GM21529 (cell line): ENCODE data around the gene VAV1.
"Not testable (repeated sequence)": the region's sequence is repeated elsewhere in the genome, so short reads cannot be mapped to it uniquely, and the experiment has no call there.

Source experiments
- ATAC-seq: cut with Tn5 transposase; IDR thresholded peaks from one replicate; pipeline ENCODE4 v1.9.1; 2021; ENCODE audit not compliant: unreplicated experiment

The VAV1 gene

GRCh38 chr19:6736917-6737283, 35.6 kb upstream of the VAV1 start:
- no peak for ATAC-seq

- peak; percentile 57 for ATAC-seq
Observed at GRCh38 chr19:6737284-6737872, 35.1 kb upstream of the VAV1 start, which contains the start of gene GPR108. Gene GPR108, minus strand, starts transcription at chr19:6737580. Its CDS starts 4 bp downstream, at chr19:6737576.

GRCh38 chr19:6737873-6738786, 34.4 kb upstream of the VAV1 start:
- ATAC-seq: peak; percentile 1

GRCh38 chr19:6738787-6739389, 33.6 kb upstream of the VAV1 start:
- ATAC-seq: no peak

- ATAC-seq: no peak
Observed at GRCh38 chr19:6739390-6739882, 33.1 kb upstream of the VAV1 start, which contains the start of gene TRIP10. Gene TRIP10, plus strand, starts transcription at chr19:6739680. Its CDS starts 82 bp downstream, at chr19:6739762.

- ATAC-seq: no peak
Observed at GRCh38 chr19:6739883-6740588, 32.5 kb upstream of the VAV1 start.

- ATAC-seq: no peak
Observed at GRCh38 chr19:6740589-6741343, 31.7 kb upstream of the VAV1 start.

- no peak for ATAC-seq
Observed at GRCh38 chr19:6743066-6743465, 29.4 kb upstream of the VAV1 start.

- no peak for ATAC-seq
Observed at GRCh38 chr19:6743714-6744380, 28.7 kb upstream of the VAV1 start.

GRCh38 chr19:6744381-6745301, 27.9 kb upstream of the VAV1 start:
- ATAC-seq: no peak

GRCh38 chr19:6745965-6746364, 26.5 kb upstream of the VAV1 start:
- no peak for ATAC-seq

GRCh38 chr19:6748543-6748942, 24.0 kb upstream of the VAV1 start:
- ATAC-seq: not testable (repeated sequence)

GRCh38 chr19:6750062-6750461, 22.4 kb upstream of the VAV1 start:
- no peak for ATAC-seq

GRCh38 chr19:6751189-6751588, 21.3 kb upstream of the VAV1 start:
- ATAC-seq: no peak

GRCh38 chr19:6752256-6753177, 20.0 kb upstream of the VAV1 start:
- no peak for ATAC-seq

- ATAC-seq: peak; percentile 68
Observed at GRCh38 chr19:6753178-6754031, 19.1 kb upstream of the VAV1 start.

GRCh38 chr19:6754136-6754535, 18.4 kb upstream of the VAV1 start:
- no peak for ATAC-seq
